ENCODE measurements around the gene NELL2.

NELL2 gene

GRCh38 chr12:44563486-44563885 lies 312.6 kb downstream of the NELL2 start:
- Histone ChIP-seq H3K9me3 (ENCODE audit: control insufficient read depth, insufficient read depth, low read length) (no peaks in the 10 kb centered on the region), H3K9ac (ENCODE audit: low read depth, low read length) (no peak overlapping the region), H3K4me1 (ENCODE audit: insufficient read depth, low read length) (no peaks in the 10 kb centered on the region), H3K36me3 (ENCODE audit: insufficient read depth, low read length) (no peaks in the 10 kb centered on the region; the same call in 1 of the 2 replicates)

DNA sequence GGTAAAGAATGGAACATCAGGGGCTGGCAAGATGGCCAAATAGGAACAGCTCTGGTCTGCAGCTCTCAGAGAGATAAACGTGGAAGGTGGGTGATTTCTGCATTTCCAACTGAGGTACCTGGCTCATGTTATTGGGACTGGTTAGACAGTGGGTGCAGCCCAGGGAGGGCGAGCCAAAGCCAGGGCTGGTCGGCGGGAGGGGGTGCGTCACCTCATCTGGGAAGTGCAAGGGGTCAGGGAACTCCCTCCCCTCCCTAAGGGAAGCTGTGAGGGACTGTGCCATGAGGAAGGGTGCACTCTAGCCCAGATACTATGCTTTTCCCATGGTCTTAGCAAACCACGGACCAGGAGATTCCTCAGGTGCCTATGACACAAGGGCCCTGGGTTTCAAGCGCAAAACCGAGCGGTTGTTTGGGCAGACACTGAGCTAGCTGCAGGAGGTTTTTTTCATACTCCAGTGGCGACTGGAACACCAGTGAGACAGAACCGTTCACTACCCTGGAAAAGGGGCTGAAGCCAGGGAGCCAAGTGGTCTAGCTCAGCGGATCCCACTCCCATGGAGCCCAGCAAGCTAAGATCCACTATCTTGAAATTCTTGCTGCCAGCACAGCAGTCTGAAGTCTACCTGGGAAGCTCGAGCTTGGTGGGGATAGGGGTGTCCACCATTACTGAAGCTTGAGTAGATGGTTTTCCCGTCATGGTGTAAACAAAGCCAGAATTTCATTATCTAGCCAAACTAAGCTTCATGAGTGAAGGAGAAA lies 317.6 kb downstream of the NELL2 start:
- no peaks in the 10 kb centered on the region; the same call in 1 of the 2 replicates for H3K9me3 ChIP-seq (ENCODE audit: control insufficient read depth, insufficient read depth, low read length)
- no peak overlapping the region for H3K9ac ChIP-seq (ENCODE audit: low read depth, low read length)
- H3K4me1 ChIP-seq (ENCODE audit: insufficient read depth, low read length): no peaks in the 10 kb centered on the region
- H3K36me3 ChIP-seq (ENCODE audit: insufficient read depth, low read length): no peaks in the 10 kb centered on the region

DNA sequence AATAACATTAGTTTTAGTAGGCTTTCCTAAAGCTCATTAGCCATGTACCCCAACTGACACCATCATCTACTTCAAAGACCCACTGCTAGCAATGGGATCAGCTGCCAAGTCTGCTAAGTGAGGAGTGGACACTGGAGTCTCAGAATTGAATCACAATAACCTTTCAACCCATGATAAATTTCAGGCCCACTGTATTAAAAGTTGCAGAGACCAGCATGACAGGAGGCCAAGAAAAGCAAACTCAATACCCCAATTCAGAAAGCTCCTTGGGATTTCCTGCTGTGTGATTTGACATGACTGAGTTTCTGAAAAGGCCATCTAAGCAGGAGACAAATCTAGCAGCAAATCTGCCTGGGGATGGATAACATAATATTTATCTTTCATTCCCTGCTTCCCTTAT lies 320.7 kb downstream of the NELL2 start:
- Histone ChIP-seq H3K4me1 (ENCODE audit: insufficient read depth, low read length) (no peaks in the 10 kb centered on the region), H3K9ac (ENCODE audit: low read depth, low read length) (no peak overlapping the region), H3K36me3 (ENCODE audit: insufficient read depth, low read length) (no peaks in the 10 kb centered on the region), H3K9me3 (ENCODE audit: control insufficient read depth, insufficient read depth, low read length) (no peaks in the 10 kb centered on the region; the same call in 1 of the 2 replicates)

DNA sequence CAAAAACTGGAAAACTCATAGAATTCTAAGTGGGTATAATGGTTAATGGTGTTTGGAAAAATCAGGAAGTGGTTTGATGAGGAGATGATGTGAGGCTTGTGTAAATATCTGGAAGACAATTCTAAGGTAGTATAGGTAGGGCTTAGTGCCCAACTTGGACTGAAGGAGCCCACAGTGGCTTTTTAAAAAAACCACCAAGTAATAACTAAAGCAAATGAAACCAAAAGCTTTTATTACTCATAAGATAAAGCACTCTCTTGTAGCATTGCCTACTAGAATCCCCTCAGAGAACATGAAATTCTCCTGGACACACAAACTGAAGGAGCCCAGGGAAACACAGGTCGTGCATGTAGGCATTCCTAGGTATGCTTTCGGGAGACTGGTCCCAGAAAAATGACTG lies 324.5 kb downstream of the NELL2 start:
- H3K4me1 ChIP-seq (ENCODE audit: insufficient read depth, low read length): no peaks in the 10 kb centered on the region
- H3K9me3 ChIP-seq (ENCODE audit: control insufficient read depth, insufficient read depth, low read length): no peaks in the 10 kb centered on the region
- no peak overlapping the region for H3K9ac ChIP-seq (ENCODE audit: low read depth, low read length)
- no peaks in the 10 kb centered on the region for H3K36me3 ChIP-seq (ENCODE audit: insufficient read depth, low read length)

DNA sequence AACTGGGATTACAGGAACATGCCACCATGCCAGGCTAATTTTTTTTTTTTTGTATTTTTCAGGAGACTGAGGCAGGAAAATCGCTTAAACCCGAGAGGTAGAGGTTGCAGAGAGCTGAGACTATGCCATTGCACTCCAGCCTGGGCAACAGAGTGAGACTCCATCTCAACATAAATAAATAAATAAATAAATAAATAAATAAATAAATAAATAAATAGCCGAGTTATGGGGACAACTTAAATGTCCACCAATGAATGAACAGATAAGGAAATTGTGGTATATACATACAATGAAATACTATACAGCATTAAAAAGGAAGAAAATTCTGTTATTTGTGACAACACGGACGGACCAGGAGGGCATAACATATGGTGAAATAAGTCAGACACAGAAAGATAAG lies 325.7 kb downstream of the NELL2 start:
- Histone ChIP-seq H3K4me1 (ENCODE audit: insufficient read depth, low read length) (no peaks in the 10 kb centered on the region), H3K9ac (ENCODE audit: low read depth, low read length) (no peak overlapping the region), H3K36me3 (ENCODE audit: insufficient read depth, low read length) (no peaks in the 10 kb centered on the region), H3K9me3 (ENCODE audit: control insufficient read depth, insufficient read depth, low read length) (no peaks in the 10 kb centered on the region)

GRCh38 chr12:44546060-44546459 lies 330.1 kb downstream of the NELL2 start:
- Histone ChIP-seq H3K9me3 (ENCODE audit: control insufficient read depth, insufficient read depth, low read length) (no peaks in the 10 kb centered on the region), H3K4me1 (ENCODE audit: insufficient read depth, low read length) (peaks cover 3% of the 10 kb centered on the region; the same call in 1 of the 2 replicates), H3K9ac (ENCODE audit: low read depth, low read length) (no peak overlapping the region), H3K36me3 (ENCODE audit: insufficient read depth, low read length) (no peaks in the 10 kb centered on the region)

GRCh38 chr12:44544018-44544417 lies 332.1 kb downstream of the NELL2 start:
- peaks cover 3% of the 10 kb centered on the region; the same call in 1 of the 2 replicates for H3K4me1 ChIP-seq (ENCODE audit: insufficient read depth, low read length)
- H3K9me3 ChIP-seq (ENCODE audit: control insufficient read depth, insufficient read depth, low read length): no peaks in the 10 kb centered on the region
- no peaks in the 10 kb centered on the region for H3K36me3 ChIP-seq (ENCODE audit: insufficient read depth, low read length)
- H3K9ac ChIP-seq (ENCODE audit: low read depth, low read length): no peak overlapping the region

- Histone ChIP-seq H3K4me1 (ENCODE audit: insufficient read depth, low read length) (peaks cover 3% of the 10 kb centered on the region; the same call in 1 of the 2 replicates), H3K9me3 (ENCODE audit: control insufficient read depth, insufficient read depth, low read length) (no peaks in the 10 kb centered on the region), H3K36me3 (ENCODE audit: insufficient read depth, low read length) (no peaks in the 10 kb centered on the region)
Measured at GRCh38 chr12:44542716-44543115, 333.4 kb downstream of the NELL2 start.

GRCh38 chr12:44537354-44537753 lies 338.8 kb downstream of the NELL2 start:
- no peaks in the 10 kb centered on the region for H3K9me3 ChIP-seq (ENCODE audit: control insufficient read depth, insufficient read depth, low read length)

More at GRCh38 chr12:44542716-44543115, 333.4 kb downstream of the NELL2 start:
- H3K9ac ChIP-seq (ENCODE audit: low read depth, low read length): no peak overlapping the region

DNA sequence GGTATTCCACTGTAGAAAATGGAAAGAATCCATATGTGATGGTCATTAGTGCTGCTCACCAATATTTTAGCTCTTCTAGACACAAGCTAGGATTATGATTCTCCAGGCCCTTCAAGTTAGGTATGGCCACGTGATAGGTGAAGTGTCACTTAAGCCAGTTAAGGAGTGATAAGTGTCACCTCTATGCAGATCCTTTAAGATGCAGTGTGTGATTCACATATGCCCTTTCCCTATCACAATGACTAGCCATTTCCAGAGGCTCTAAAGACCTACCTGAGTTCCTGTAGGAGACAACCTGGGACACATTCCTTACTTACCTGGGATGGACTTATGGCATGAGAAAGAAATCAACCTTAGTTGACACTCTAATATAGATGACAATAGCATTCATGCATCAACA lies 343.2 kb downstream of the NELL2 start:
- no peaks in the 10 kb centered on the region for H3K36me3 ChIP-seq (ENCODE audit: insufficient read depth, low read length)
- no peak overlapping the region for H3K9ac ChIP-seq (ENCODE audit: low read depth, low read length)
- no peaks in the 10 kb centered on the region for H3K9me3 ChIP-seq (ENCODE audit: control insufficient read depth, insufficient read depth, low read length)
- peaks cover 13% of the 10 kb centered on the region for H3K4me1 ChIP-seq (ENCODE audit: insufficient read depth, low read length)

More at GRCh38 chr12:44537354-44537753, 338.8 kb downstream of the NELL2 start:
- no peak overlapping the region for H3K9ac ChIP-seq (ENCODE audit: low read depth, low read length)
- no peaks in the 10 kb centered on the region for H3K36me3 ChIP-seq (ENCODE audit: insufficient read depth, low read length)
- peaks cover under 1% of the 10 kb centered on the region; the same call in 1 of the 2 replicates for H3K4me1 ChIP-seq (ENCODE audit: insufficient read depth, low read length)

DNA sequence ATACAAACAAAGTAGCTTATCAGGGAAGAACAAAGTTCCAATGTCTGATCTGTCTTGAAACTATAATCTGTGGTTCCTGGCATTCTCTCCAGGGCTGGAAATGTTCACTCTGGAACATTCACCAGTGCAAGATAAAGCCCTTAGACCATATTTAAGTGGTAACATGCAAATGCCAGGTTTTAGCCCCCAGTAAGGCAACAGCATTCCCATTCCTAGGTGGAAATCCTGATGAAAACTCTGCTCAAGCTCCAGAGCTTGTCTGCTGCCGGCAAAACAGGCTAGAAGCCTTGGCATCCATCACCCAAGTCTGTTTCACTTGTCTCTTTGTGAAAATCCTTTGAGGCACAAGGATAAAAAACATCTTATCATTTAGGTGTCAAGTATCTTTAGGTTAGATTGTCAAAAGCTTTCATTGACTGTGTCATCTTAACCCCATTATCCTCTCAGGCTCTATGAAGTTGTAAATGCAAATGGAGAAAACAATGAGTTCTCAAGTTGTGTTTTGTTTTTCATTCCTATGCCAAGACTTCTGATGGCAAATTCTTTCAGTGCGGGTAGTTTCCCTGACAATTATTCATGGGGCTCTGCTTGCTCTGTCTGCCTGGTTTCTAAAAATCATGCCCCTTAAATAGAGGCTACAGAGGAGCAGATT lies 344.7 kb downstream of the NELL2 start:
- Histone ChIP-seq H3K4me1 (ENCODE audit: insufficient read depth, low read length) (peaks cover 13% of the 10 kb centered on the region), H3K9ac (ENCODE audit: low read depth, low read length) (no peak overlapping the region), H3K9me3 (ENCODE audit: control insufficient read depth, insufficient read depth, low read length) (no peaks in the 10 kb centered on the region), H3K36me3 (ENCODE audit: insufficient read depth, low read length) (no peaks in the 10 kb centered on the region)

- H3K36me3 ChIP-seq (ENCODE audit: insufficient read depth, low read length): no peaks in the 10 kb centered on the region
- peaks cover 9% of the 10 kb centered on the region for H3K4me1 ChIP-seq (ENCODE audit: insufficient read depth, low read length)
- H3K9ac ChIP-seq (ENCODE audit: low read depth, low read length): no peak overlapping the region
- no peaks in the 10 kb centered on the region for H3K9me3 ChIP-seq (ENCODE audit: control insufficient read depth, insufficient read depth, low read length)
Measured at GRCh38 chr12:44526655-44527182, 349.4 kb downstream of the NELL2 start.

GRCh38 chr12:44525806-44526654 lies 350.1 kb downstream of the NELL2 start:
- Histone ChIP-seq H3K9me3 (ENCODE audit: control insufficient read depth, insufficient read depth, low read length) (no peaks in the 10 kb centered on the region), H3K4me1 (ENCODE audit: insufficient read depth, low read length) (peaks cover 3% of the 10 kb centered on the region; the same call in 1 of the 2 replicates), H3K36me3 (ENCODE audit: insufficient read depth, low read length) (no peaks in the 10 kb centered on the region), H3K9ac (ENCODE audit: low read depth, low read length) (no peak overlapping the region)

GRCh38 chr12:44523828-44524227 lies 352.3 kb downstream of the NELL2 start:
- H3K4me1 ChIP-seq (ENCODE audit: insufficient read depth, low read length): 0 out of 2 replicates have a peak, but pooled peaks cover 2% of the 10 kb centered on the region
- no peaks in the 10 kb centered on the region for H3K36me3 ChIP-seq (ENCODE audit: insufficient read depth, low read length)
- H3K9me3 ChIP-seq (ENCODE audit: control insufficient read depth, insufficient read depth, low read length): no peaks in the 10 kb centered on the region
- H3K9ac ChIP-seq (ENCODE audit: low read depth, low read length): no peak overlapping the region

All from ES-I3 (cell line).